HepG2 (cell line): ENCODE data around the gene CCDC57. TPM values are rescaled to one million over a fixed set of nuclear protein-coding genes. Genes with fewer than 3 reads are reported as not detected.
A peak's percentile ranks its signal among the peaks of the same experiment; 100 is the strongest.

Experiments
- ATAC-seq: fragments of 200-7000 bp; cut with Tn5 transposase; 3 replicates; pipeline ENCODE4 v1.9.1; 2020; ENCODE audit warnings: mild to moderate bottlenecking, moderate library complexity
- BruUV-seq: library from RNA; stranded (reverse); fragments of 400-500 nt; replicated peaks from 2 replicates; lab custom pipeline; 2021; lab: Mats Ljungman, UMichigan
- CTCF ChIA-PET: fragments of 300-600 bp; formaldehyde crosslinking; extraction: SDS; loops from one replicate; lab custom pipeline; 2021; ENCODE audit warnings: low total read pairs, inconsistent platforms, low intra/inter-chr PET ratio; lab: Yijun Ruan, JAX
- POLR2A ChIA-PET: fragments of 350-600 bp; sonication (Branson Sonifier 250); formaldehyde crosslinking; loops from one replicate; lab custom pipeline; 2020; ENCODE audit warnings: antibody characterized with exemption, inconsistent platforms; lab: Yijun Ruan, JAX
- DNase-seq: peaks from one replicate; pipeline ENCODE4 v3.0.0-alpha.2; 2015; ENCODE audit warnings: low spot score
- FAIRE-seq: peaks from 3 replicates; lab custom pipeline; 2011; peaks lifted over from hg19 to GRCh38; lab: Jason Lieb, UNC
- H2AFZ ChIP-seq: one replicate; pipeline ENCODE4 v1.6.1; 2011; ENCODE audit warnings: low read length, inconsistent platforms
- H3K27ac ChIP-seq: fragments of 300-600 bp; 3 replicates; pipeline ENCODE4 v1.8.0; 2011; ENCODE audit warnings: mixed run types, mild to moderate bottlenecking, mixed read lengths, low read length, inconsistent platforms; ENCODE audit not compliant: insufficient read depth; ENCODE audit errors: extremely low read length
- H3K27me3 ChIP-seq, 2 experiments: fragments of 200-600 bp in 1 of 2; 2 replicates in 1 of 2; 3 replicates in 1 of 2; pipeline versions ENCODE4 v1.6.0 to v1.8.0; 2011; ENCODE audit warnings: low read length in 2 of 2, mild to moderate bottlenecking in 2 of 2, moderate library complexity in 2 of 2, inconsistent platforms in 1 of 2; ENCODE audit not compliant: insufficient read depth in 2 of 2, control insufficient read depth in 1 of 2
- H3K36me3 ChIP-seq, 2 experiments: fragments of 200-600 bp in 1 of 2; replicated peaks in 1 of 2; 2 replicates in 1 of 2; 3 replicates in 1 of 2; pipeline versions ENCODE4 v1.5.1 to v1.8.0; 2011; ENCODE audit warnings: low read length in 2 of 2, inconsistent platforms in 1 of 2; ENCODE audit not compliant: insufficient read depth in 2 of 2, control insufficient read depth in 1 of 2
- H3K4me1 ChIP-seq: 2 replicates; pipeline ENCODE4 v1.5.1; 2012; ENCODE audit warnings: low read length, inconsistent platforms; ENCODE audit not compliant: insufficient read depth
- H3K4me2 ChIP-seq: 2 replicates; pipeline ENCODE4 v1.6.0; 2011; ENCODE audit warnings: low read depth, low read length, inconsistent platforms
- H3K4me3 ChIP-seq, 3 experiments: fragments of 200-600 bp in 1 of 3; sonication (generic), shearing (Covaris generic) in 1 of 3; replicated peaks in 1 of 3; 2 replicates each; pipeline ENCODE4 v1.5.1; 2011 to 2016; ENCODE audit warnings: low read length in 3 of 3, inconsistent platforms in 2 of 3, low read depth in 2 of 3, mild to moderate bottlenecking in 2 of 3, control low read depth in 1 of 3, mixed read lengths in 1 of 3; ENCODE audit not compliant: insufficient read depth in 1 of 3
- H3K79me2 ChIP-seq: one replicate; pipeline ENCODE4 v1.6.1; 2011; ENCODE audit warnings: low read length, inconsistent platforms; ENCODE audit not compliant: insufficient read depth
- H3K9ac ChIP-seq: 2 replicates; pipeline ENCODE4 v1.6.0; 2011; ENCODE audit warnings: mild to moderate bottlenecking, low read depth, low read length, inconsistent platforms; ENCODE audit not compliant: insufficient read depth
- H3K9me3 ChIP-seq: 2 replicates; pipeline ENCODE4 v1.5.1; 2012; ENCODE audit warnings: mild to moderate bottlenecking, low read length
- H4K20me1 ChIP-seq: 2 replicates; pipeline ENCODE4 v1.6.0; 2011; ENCODE audit warnings: inconsistent platforms, mild to moderate bottlenecking, low read length, moderate library complexity; ENCODE audit not compliant: insufficient read depth
- BCL6 ChIP-seq: IDR thresholded peaks from 2 replicates; pipeline ENCODE4 v1.6.1; 2016; ENCODE audit warnings: missing genetic modification reagents, missing compliant biosample characterization
- CREM ChIP-seq, 2 experiments: sonication (generic) in 1 of 2; formaldehyde crosslinking in 1 of 2; IDR thresholded peaks; 2 replicates each; pipeline versions ENCODE4 v1.4.0 to v1.6.1; 2016 to 2020; ENCODE audit warnings: antibody characterized with exemption in 1 of 2, mild to moderate bottlenecking in 1 of 2, missing genetic modification reagents in 1 of 2
- FOXP4 ChIP-seq: sonication (generic); formaldehyde crosslinking; IDR thresholded peaks from 2 replicates; pipeline ENCODE4 v1.4.0; 2020; ENCODE audit warnings: missing genetic modification reagents
- HIVEP1 ChIP-seq: sonication (generic); formaldehyde crosslinking; IDR thresholded peaks from 2 replicates; pipeline ENCODE4 v1.4.0; 2020; ENCODE audit warnings: mild to moderate bottlenecking, missing genetic modification reagents
- LCORL ChIP-seq, 2 experiments: fragments of 450-650 bp in 1 of 2; sonication (generic) in 1 of 2; formaldehyde crosslinking in 1 of 2; IDR thresholded peaks; 2 replicates each; pipeline versions ENCODE4 v1.5.0 to v1.6.1; 2017 to 2020; ENCODE audit warnings: antibody characterized with exemption in 1 of 2, missing genetic modification reagents in 1 of 2
- MAX ChIP-seq: IDR thresholded peaks from 2 replicates; pipeline ENCODE4 v1.6.1; 2012; ENCODE audit warnings: inconsistent platforms
- NCOA1 ChIP-seq: sonication (generic); formaldehyde crosslinking; IDR thresholded peaks from 2 replicates; pipeline ENCODE4 v1.9.0; 2021; ENCODE audit warnings: missing genetic modification reagents
- NCOA2 ChIP-seq: sonication (generic); formaldehyde crosslinking; IDR thresholded peaks from 2 replicates; pipeline ENCODE4 v1.8.0; 2022; ENCODE audit warnings: inconsistent platforms
- PITX1 ChIP-seq: sonication (generic); formaldehyde crosslinking; IDR thresholded peaks from 2 replicates; pipeline ENCODE4 v1.5.1; 2020; ENCODE audit warnings: mild to moderate bottlenecking, missing genetic modification reagents
- POGZ ChIP-seq: sonication (generic); formaldehyde crosslinking; IDR thresholded peaks from 2 replicates; pipeline ENCODE4 v1.4.0; 2020; ENCODE audit warnings: mild to moderate bottlenecking, missing genetic modification reagents
- SOX13 ChIP-seq, 3 experiments: fragments of 450-650 bp in 1 of 3; sonication (generic) in 1 of 3; formaldehyde crosslinking in 1 of 3; IDR thresholded peaks in 2 of 3; conservative IDR thresholded peaks in 1 of 3; 2 replicates each; pipeline versions ENCODE4 v1.5.0 to v1.6.1; 2016 to 2020; ENCODE audit warnings: antibody characterized with exemption in 1 of 3, mild to moderate bottlenecking in 1 of 3, missing compliant biosample characterization in 1 of 3, missing genetic modification reagents in 1 of 3, moderate library complexity in 1 of 3
- ZNF350 ChIP-seq: sonication (generic); formaldehyde crosslinking; IDR thresholded peaks from 2 replicates; pipeline ENCODE4 v1.4.0; 2020; ENCODE audit warnings: mild to moderate bottlenecking, low read depth, missing genetic modification reagents, borderline replicate concordance
- ZNF883 ChIP-seq: sonication (generic); formaldehyde crosslinking; IDR thresholded peaks from 2 replicates; pipeline ENCODE4 v1.5.1; 2020; ENCODE audit warnings: mild to moderate bottlenecking, missing genetic modification reagents; ENCODE audit errors: not compliant biosample characterization
- WGBS: methylation state at CpG from one replicate; pipeline ENCODE4 v1.1.6; 2017; ENCODE audit warnings: low lambda C conversion rate; 5-methylcytosine and 5-hydroxymethylcytosine counted together
- in situ Hi-C: cut with HindIII; loops from 2 replicates; pipeline ENCODE4 v1.10.0; 2017; ENCODE audit warnings: low pct_unique_long_range_greater_than_20kb; ENCODE audit not compliant: extremely low pct_ligation_motif_present
- intact Hi-C: fragments of 100-400 bp; cut with micrococcal nuclease; formaldehyde crosslinking; loops from one replicate; pipeline ENCODE4 v1.10.0; 2022; ENCODE audit not compliant: unreplicated experiment
- polyA plus RNA-seq, 8 experiments: library from polyadenylated mRNA; depleted of rRNA in 3 of 8; stranded (reverse) in 7 of 8; unstranded in 1 of 8; fragments of >200 nt; fragmentation: Illumina TruSeq in 4 of 8; extraction: Trizol in 4 of 8; gene quantifications; 2 replicates each; pipeline versions ENCODE4 v1.2.1 to v1.2.3, GENCODE V29; 2011 to 2016; ENCODE audit warnings: low read depth in 4 of 8, missing spikeins in 1 of 8, mixed read lengths in 1 of 8; ENCODE audit not compliant: insufficient read depth in 1 of 8
- total RNA-seq, 5 experiments: library from RNA; depleted of rRNA; stranded (reverse); fragments of >200 nt; fragmentation: Illumina TruSeq; extraction: Trizol; gene quantifications; 2 replicates each; pipeline ENCODE4 v1.2.3, GENCODE V29; 2016; ENCODE audit warnings: low read depth in 1 of 5

The CCDC57 gene
- total and polyA plus RNA-seq, 2 of the 13 experiments (the other 11 are each of a cell fraction or from before 2014, with no cell fraction given): 59.3 to 59.9 TPM

- TF ChIP-seq ZNF883: peak; percentile 34
These were observed 94.4 kb downstream of the CCDC57 start (continued) for GRCh38 chr17:82118168-82118814.

- H4K20me1 ChIP-seq: no peaks in the 10 kb centered on the region
- peak; percentile 95 for FAIRE-seq
- CTCF ChIA-PET: no interaction called here
- H2AFZ ChIP-seq: no peak overlapping the region
- H3K4me1 ChIP-seq: peaks cover 77% of the 10 kb centered on the region
- 57% methylated on average over 22 of the region's 22 CpGs for WGBS
- POLR2A ChIA-PET: interaction anchor here (1.2 to 3.4 kb wide), 2 partner anchors 11 to 14 kb away, joined by 3 to 14 read pairs; no protein-coding TSS in a partner anchor
- peak; percentile 77 for ATAC-seq
- intact Hi-C loops (no loop called here), in situ Hi-C loops (no loop called here)
- peak; percentile 60 for DNase-seq
- BruUV-seq: no TSS peak
- H3K4me3 ChIP-seq: peak overlapping the region in 1 of 3 experiments; percentile 18; a peak in 1 of 6 replicates
- peak overlapping the region; percentile 48 for H3K4me2 ChIP-seq
- H3K27me3 ChIP-seq: no peaks in the 10 kb centered on the region
- no peaks in the 10 kb centered on the region for H3K79me2 ChIP-seq
- H3K9me3 ChIP-seq: no peaks in the 10 kb centered on the region
- H3K27ac ChIP-seq: peak overlapping the region; percentile 66
- H3K9ac ChIP-seq: peak overlapping the region; percentile 45
- H3K36me3 ChIP-seq: peaks cover 0 to 3% of the 10 kb centered on the region in 2 experiments; a peak in 2 of 5 replicates
- TF ChIP-seq CREM (IDR thresholded peaks at IDR 0.05) (peak; percentile 56), CREM (CRISPR knock-in tag; IDR thresholded peaks at IDR 0.05) (no peak), BCL6 (peak; percentile 54; the same call in 1 of the 2 replicates), HIVEP1 (CRISPR knock-in tag) (no peak), PITX1 (CRISPR knock-in tag) (peak; percentile 33; the same call in 1 of the 2 replicates), NCOA1 (CRISPR knock-in tag) (no peak), FOXP4 (CRISPR knock-in tag) (peak; percentile 55; the same call in 1 of the 2 replicates), MAX (peak; percentile 75), NCOA2 (peak; percentile 35; the same call in 1 of the 2 replicates), ZNF350 (CRISPR knock-in tag) (0 out of 2 replicates have a peak, but pooled peaks have one; percentile 15), LCORL (IDR thresholded peaks at IDR 0.05) (no peak), LCORL (CRISPR knock-in tag; IDR thresholded peaks at IDR 0.05) (peak; percentile 82; the same call in 1 of the 2 replicates), POGZ (peak; percentile 27; the same call in 1 of the 2 replicates), SOX13 (IDR thresholded peaks at IDR 0.05) (no peak), SOX13 (CRISPR knock-in tag; conservative IDR thresholded peaks at IDR 0.05 in 1 of 2, IDR thresholded peaks at IDR 0.05 in 1 of 2) (peak in 1 of 2 experiments; percentile 29; a peak in 1 of 4 replicates)
These were observed 95.2 kb downstream of the CCDC57 start for GRCh38 chr17:82117139-82118090.
